Bronchial epithelial cell (primary cell): ENCODE data around the gene ERFL. TPM values are rescaled to one million over a fixed set of nuclear protein-coding genes. Genes with fewer than 3 reads are reported as not detected.
A peak's percentile ranks its signal among the peaks of the same experiment; 100 is the strongest.

Experiments used
- DNase-seq: peaks from one replicate; pipeline ENCODE4 v3.0.0-alpha.2; 2010; ENCODE audit warnings: low read depth
- FAIRE-seq: peaks from 2 replicates; lab custom pipeline; 2011; peaks lifted over from hg19 to GRCh38; lab: Jason Lieb, UNC
- H3K27me3 ChIP-seq: 2 replicates; pipeline ENCODE4 v1.5.1; 2011; ENCODE audit warnings: low read length; ENCODE audit not compliant: control insufficient read depth, insufficient read depth
- H3K36me3 ChIP-seq: 2 replicates; pipeline ENCODE4 v1.5.1; 2011; ENCODE audit warnings: low read length; ENCODE audit not compliant: control insufficient read depth, insufficient read depth
- H3K4me3 ChIP-seq: 2 replicates; pipeline ENCODE4 v1.5.1; 2011; ENCODE audit warnings: mild to moderate bottlenecking, low read depth, low read length, control low read depth
- CTCF ChIP-seq: IDR thresholded peaks from 2 replicates; pipeline ENCODE4 v1.5.1; 2011; ENCODE audit warnings: mild to moderate bottlenecking, moderate library complexity, low read length, control low read depth, inconsistent platforms; ENCODE audit not compliant: insufficient read depth, severe bottlenecking
- total RNA-seq: library from RNA; depleted of rRNA; stranded (reverse); fragments of >200 nt; gene quantifications from 2 replicates; pipeline ENCODE4 v1.2.1, GENCODE V29; 2014

ERFL gene
- total RNA-seq, 1 donor from 2014 or later, result under 0.01 TPM

- DNase-seq (no peak), FAIRE-seq (no peak)
- peaks cover 22% of the 10 kb centered on the region for H3K36me3 ChIP-seq
- H3K4me3 ChIP-seq, result no peak overlapping the region
- TF ChIP-seq CTCF, result no peak
- H3K27me3 ChIP-seq, result no peaks in the 10 kb centered on the region
Measured at GRCh38 chr19:41896581-41896942, 31.7 kb downstream of the ERFL start.

DNA sequence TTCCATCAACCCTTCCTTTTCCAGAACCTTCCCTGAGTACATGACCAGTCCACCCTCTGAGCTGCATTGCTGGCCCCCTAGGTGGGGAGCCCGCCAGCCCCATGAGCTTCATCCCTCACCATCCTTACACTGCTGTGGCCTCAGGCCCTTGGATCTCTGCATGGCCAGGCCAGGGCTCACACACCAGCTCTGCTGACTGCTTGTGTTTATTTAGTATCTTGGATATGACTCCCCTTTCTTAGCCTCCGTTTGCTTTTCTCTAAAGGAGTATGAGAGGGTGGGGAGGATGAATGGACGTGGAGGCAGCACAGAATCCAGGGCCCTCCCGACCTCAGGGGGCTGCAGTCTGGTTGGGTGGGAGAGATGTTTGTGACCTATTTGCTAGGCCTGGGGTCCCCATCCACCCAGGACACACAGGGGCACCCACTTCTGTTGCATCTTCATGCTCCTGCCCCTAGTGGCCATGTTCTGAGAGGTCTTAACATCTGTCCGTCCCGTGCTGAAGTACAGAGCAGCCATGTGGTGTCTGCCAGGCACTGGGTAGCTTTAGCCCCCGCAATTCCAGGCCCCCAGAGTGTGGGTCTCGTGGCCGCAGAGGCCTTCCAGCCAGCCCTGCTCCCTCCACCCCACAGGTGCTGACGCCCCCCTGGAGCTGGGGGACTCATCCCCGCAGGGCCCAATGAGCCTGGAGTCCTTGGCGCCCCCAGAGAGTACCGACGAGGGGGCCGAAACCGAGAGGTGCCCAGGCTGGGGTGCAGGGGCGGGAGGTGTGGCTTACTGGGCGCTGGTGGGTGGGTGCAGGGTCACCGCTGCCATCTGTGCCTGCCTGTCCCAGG is 32.3 kb downstream of the ERFL start:
- Histone ChIP-seq H3K4me3 (no peak overlapping the region), H3K36me3 (peaks cover 22% of the 10 kb centered on the region), H3K27me3 (no peaks in the 10 kb centered on the region)
- peak; percentile 25 for TF ChIP-seq CTCF
- no peak for FAIRE-seq
- DNase-seq, result no peak

DNA sequence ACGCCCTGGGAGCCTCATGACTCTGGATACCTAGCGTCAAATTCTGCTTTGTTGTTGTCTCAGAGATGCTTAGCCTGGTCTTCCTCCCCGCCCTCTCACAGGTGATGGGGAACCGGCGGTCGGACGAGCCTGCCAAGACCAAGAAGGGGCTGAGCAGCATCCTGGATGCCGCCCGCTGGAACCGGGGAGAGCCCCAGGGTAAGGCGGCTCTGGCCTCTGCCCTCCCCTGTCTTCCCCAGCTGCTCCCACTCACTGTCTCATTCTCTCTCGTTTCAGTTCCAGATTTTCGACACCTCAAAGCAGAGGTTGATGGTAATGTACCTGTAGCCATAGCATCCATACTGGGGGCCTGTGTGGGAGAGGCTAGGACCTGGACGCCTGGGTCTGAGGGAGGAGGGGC is 33.9 kb downstream of the ERFL start:
- FAIRE-seq (no peak), DNase-seq (no peak)
- no peak for TF ChIP-seq CTCF
- H3K27me3 ChIP-seq, result no peaks in the 10 kb centered on the region
- H3K36me3 ChIP-seq, result peaks cover 25% of the 10 kb centered on the region
- no peak overlapping the region for H3K4me3 ChIP-seq

DNA sequence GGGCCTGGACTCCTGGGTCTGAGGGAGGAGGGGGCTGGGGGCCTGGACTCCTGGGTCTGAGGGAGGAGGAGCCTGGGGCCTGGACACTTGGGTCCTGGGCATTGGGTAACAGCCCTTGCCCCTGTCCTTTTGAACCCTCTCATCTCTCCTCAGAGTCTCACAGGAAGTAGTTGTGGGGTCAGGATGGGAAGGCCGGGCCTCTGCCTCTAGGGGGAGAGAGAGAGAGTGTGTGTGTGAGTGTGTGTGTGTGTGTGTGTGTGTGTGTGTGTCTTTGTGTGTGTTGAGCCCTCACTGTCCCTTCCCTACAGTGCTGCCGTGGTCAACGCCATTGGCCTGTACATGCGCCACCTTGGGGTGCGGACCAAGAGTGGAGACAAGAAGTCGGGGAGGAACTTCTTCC is 34.4 kb downstream of the ERFL start:
- FAIRE-seq (no peak), DNase-seq (no peak)
- Histone ChIP-seq H3K27me3 (no peaks in the 10 kb centered on the region), H3K4me3 (no peak overlapping the region), H3K36me3 (peaks cover 28% of the 10 kb centered on the region)
- TF ChIP-seq CTCF, result no peak

- TF ChIP-seq CTCF, result no peak
- Histone ChIP-seq H3K36me3 (peaks cover 26% of the 10 kb centered on the region), H3K4me3 (no peak overlapping the region), H3K27me3 (no peaks in the 10 kb centered on the region)
- no peak for FAIRE-seq
- no peak for DNase-seq
Measured at GRCh38 chr19:41892173-41892902, 35.9 kb downstream of the ERFL start.
